OCI-LY7 (cell line): ENCODE measurements around the gene SLC9C1. TPM values are rescaled to one million over a fixed set of nuclear protein-coding genes. Genes with fewer than 3 reads are reported as not detected.
A peak's percentile ranks its signal among the peaks of the same experiment; 100 is the strongest.

Experiments used
- BruUV-seq: library from RNA; stranded (reverse); fragments of 400-500 nt; replicated peaks from 2 replicates; lab custom pipeline; 2021; lab: Mats Ljungman, UMichigan
- CTCF ChIA-PET: fragments of 300-600 bp; sonication (Branson Sonifier 250); formaldehyde crosslinking; loops from one replicate; lab custom pipeline; 2022; ENCODE audit warnings: antibody characterized with exemption; ENCODE audit not compliant: unreplicated experiment; lab: Charles Lee
- POLR2A ChIA-PET: fragments of 300-600 bp; sonication (Branson Sonifier 250); formaldehyde crosslinking; loops from one replicate; lab custom pipeline; 2022; ENCODE audit warnings: antibody characterized with exemption; lab: Charles Lee
- DNase-seq: peaks from one replicate; pipeline ENCODE4 v3.0.0-alpha.2; 2015; ENCODE audit warnings: low spot score
- H2AFZ ChIP-seq: fragments of 200-600 bp; sonication (generic), shearing (Covaris generic); 2 replicates; pipeline ENCODE4 v1.6.1; 2014; ENCODE audit warnings: mild to moderate bottlenecking, antibody characterized with exemption, low read length, moderate library complexity
- H3K27ac ChIP-seq: fragments of 200-600 bp; sonication (generic); 2 replicates; pipeline ENCODE4 v1.5.1; 2014; ENCODE audit warnings: mixed run types, low read depth, mild to moderate bottlenecking, moderate library complexity, low read length, inconsistent platforms; ENCODE audit not compliant: poor library complexity, severe bottlenecking
- H3K36me3 ChIP-seq: fragments of 200-600 bp; sonication (generic); 2 replicates; pipeline ENCODE4 v1.6.1; 2014; ENCODE audit warnings: mild to moderate bottlenecking, antibody characterized with exemption, low read length, moderate library complexity, mixed read lengths; ENCODE audit not compliant: insufficient read depth
- H3K4me1 ChIP-seq: fragments of 200-600 bp; sonication (generic); 2 replicates; pipeline ENCODE4 v1.5.1; 2014; ENCODE audit warnings: mild to moderate bottlenecking, low read length; ENCODE audit not compliant: insufficient read depth, poor library complexity, severe bottlenecking
- H3K4me2 ChIP-seq: fragments of 200-600 bp; sonication (generic); 2 replicates; pipeline ENCODE4 v1.6.1; 2014; ENCODE audit warnings: mild to moderate bottlenecking, low read length
- H3K4me3 ChIP-seq: fragments of 200-600 bp; sonication (generic); 2 replicates; pipeline ENCODE4 v1.5.1; 2014; ENCODE audit warnings: mild to moderate bottlenecking, low read depth, low read length; ENCODE audit not compliant: poor library complexity, severe bottlenecking
- H3K79me2 ChIP-seq: fragments of 200-600 bp; sonication (generic); 2 replicates; pipeline ENCODE4 v1.6.1; 2016; ENCODE audit warnings: low read depth, mild to moderate bottlenecking, low read length, moderate library complexity, mixed read lengths; ENCODE audit not compliant: insufficient read depth
- H3K9me2 ChIP-seq: fragments of 200-600 bp; sonication (generic); 2 replicates; pipeline ENCODE4 v1.6.1; 2016; ENCODE audit warnings: mild to moderate bottlenecking, low read length, mixed read lengths; ENCODE audit not compliant: insufficient read depth
- H3K9me3 ChIP-seq: fragments of 200-600 bp; sonication (generic); 2 replicates; pipeline ENCODE4 v1.6.1; 2014; ENCODE audit warnings: mild to moderate bottlenecking, mixed run types, low read length, mixed read lengths
- H4K20me1 ChIP-seq: fragments of 200-600 bp; sonication (generic); 2 replicates; pipeline ENCODE4 v1.6.1; 2014; ENCODE audit warnings: mild to moderate bottlenecking, antibody characterized with exemption, low read length, moderate library complexity, mixed read lengths; ENCODE audit not compliant: insufficient read depth
- CTCF ChIP-seq: fragments of 200-600 bp; sonication (generic); conservative IDR thresholded peaks from 2 replicates; pipeline ENCODE4 v1.5.1; 2014; ENCODE audit warnings: mild to moderate bottlenecking, antibody characterized with exemption, low read length, moderate library complexity, mixed read lengths
- EZH2phosphoT487 ChIP-seq: fragments of 200-600 bp; sonication (generic); IDR thresholded peaks from 2 replicates; pipeline ENCODE4 v1.6.1; 2018; ENCODE audit warnings: low read depth, borderline replicate concordance, mild to moderate bottlenecking, mixed run types, antibody characterized with exemption, low read length, moderate library complexity, mixed read lengths
- intact Hi-C: fragments of 100-400 bp; cut with micrococcal nuclease; formaldehyde crosslinking; loops from one replicate; pipeline ENCODE4 v1.10.0; 2022; ENCODE audit not compliant: unreplicated experiment
- total RNA-seq, 2 experiments: library from RNA; depleted of rRNA in 1 of 2; stranded (reverse); fragments of >200 nt in 1 of 2; shearing (Covaris generic) in 1 of 2; gene quantifications; 2 replicates each; pipeline ENCODE4 v1.2.3, GENCODE V29; 2014 to 2022

The SLC9C1 gene
- total RNA-seq, 2 experiments from 2014 or later = not detected

- Histone ChIP-seq H3K79me2 (peaks cover 76% of the 10 kb centered on the region), H3K4me3 (peak within 1 kb of the TSS; percentile 86), H4K20me1 (no peaks in the 10 kb centered on the region), H3K4me2 (peak within 1 kb of the TSS; percentile 99), H2AFZ (no peak within 1 kb of the TSS; the same call in 1 of the 2 replicates), H3K9me3 (no peaks in the 10 kb centered on the region), H3K4me1 (peaks cover 80% of the 10 kb centered on the region), H3K27ac (peak within 1 kb of the TSS; percentile 99), H3K36me3 (peaks cover 42% of the 10 kb centered on the region), H3K9me2 (no peaks in the 10 kb centered on the region)
- ChIA-PET POLR2A (interaction anchor here (0.9 to 16.9 kb wide), 15 partner anchors 9 to 886 kb away, joined by 3 to 566 read pairs (median 4); partner anchors contain the start of genes ATG3, BTLA and SLC35A5), CTCF (interaction anchor here (0.9 kb wide), 2 partner anchors 18 to 22 kb away, joined by 3 read pairs; no protein-coding TSS in a partner anchor)
- peak; percentile 90 for DNase-seq
- no peak for TF ChIP-seq EZH2phosphoT487
- TF ChIP-seq CTCF = no peak
- no TSS peak for BruUV-seq
- intact Hi-C loops = loop anchor here (1.0 to 2.0 kb wide), 2 partner anchors 19 to 366 kb away; partner anchors contain the start of gene BTLA
These were observed 161.0 kb downstream of the SLC9C1 start, which contains the start of gene GCSAM for GRCh38 chr3:112132975-112133448. GCSAM (minus strand) TSS chr3:112133248; CDS start chr3:112133120, 128 bp downstream.

- peaks cover 81% of the 10 kb centered on the region for H3K79me2 ChIP-seq
- H3K36me3 ChIP-seq = peaks cover 46% of the 10 kb centered on the region
- peak overlapping the region; percentile 99 for H3K27ac ChIP-seq
- peaks cover 80% of the 10 kb centered on the region for H3K4me1 ChIP-seq
- TF ChIP-seq EZH2phosphoT487 (no peak), CTCF (no peak)
- ChIA-PET CTCF (interaction anchor here (0.9 kb wide), 2 partner anchors 17 to 21 kb away, joined by 3 read pairs; no protein-coding TSS in a partner anchor), POLR2A (interaction anchor here (0.9 to 16.9 kb wide), 12 partner anchors 8 to 887 kb away, joined by 3 to 566 read pairs (median 6); partner anchors contain the start of gene BTLA)
- H3K9me3 ChIP-seq = no peaks in the 10 kb centered on the region
- H3K4me3 ChIP-seq = peak overlapping the region; percentile 86
- no peak overlapping the region for H2AFZ ChIP-seq
- no peaks in the 10 kb centered on the region for H4K20me1 ChIP-seq
- BruUV-seq = TSS peak; percentile 77
- peak overlapping the region; percentile 99 for H3K4me2 ChIP-seq
- no peaks in the 10 kb centered on the region for H3K9me2 ChIP-seq
- peak; percentile 64 for DNase-seq
- intact Hi-C loops = loop anchor here (1.0 to 2.0 kb wide), 2 partner anchors 18 to 366 kb away; partner anchors contain the start of gene BTLA
These were observed 161.5 kb downstream of the SLC9C1 start for GRCh38 chr3:112132554-112132953.
